HepG2 (cell line): ENCODE measurements around the gene VGF. TPM values are rescaled to one million over a fixed set of nuclear protein-coding genes. Genes with fewer than 3 reads are reported as not detected.
A peak's percentile ranks its signal among the peaks of the same experiment; 100 is the strongest.

ENCODE experiments used
- ATF1 ChIP-seq: IDR thresholded peaks from 2 replicates; pipeline ENCODE4 v1.6.1; 2016; ENCODE audit warnings: mild to moderate bottlenecking, control low read depth
- CEBPB ChIP-seq: IDR thresholded peaks from 2 replicates; pipeline ENCODE4 v1.6.1; 2011; ENCODE audit warnings: low read depth, low read length, improper control_type of control experiment, borderline replicate concordance
- CENPT ChIP-seq: sonication (generic); formaldehyde crosslinking; IDR thresholded peaks from 2 replicates; pipeline ENCODE4 v1.8.0; 2022; ENCODE audit warnings: low read depth, mild to moderate bottlenecking, moderate library complexity, missing genetic modification reagents
- FOXC1 ChIP-seq: sonication (generic); formaldehyde crosslinking; IDR thresholded peaks from 2 replicates; pipeline ENCODE4 v1.8.0; 2022; ENCODE audit warnings: mild to moderate bottlenecking, missing genetic modification reagents, borderline replicate concordance
- GTF2F1 ChIP-seq: fragments of 150-350 bp; IDR thresholded peaks from 2 replicates; pipeline ENCODE4 v1.6.1; 2014; ENCODE audit warnings: low read length
- GTF3A ChIP-seq: sonication (generic); formaldehyde crosslinking; conservative IDR thresholded peaks from 2 replicates; pipeline ENCODE4 v1.4.0; 2020; ENCODE audit warnings: mild to moderate bottlenecking, missing genetic modification reagents
- HNF4A ChIP-seq: sonication (generic); formaldehyde crosslinking; IDR thresholded peaks from 2 replicates; pipeline ENCODE4 v1.4.0; 2020; ENCODE audit warnings: missing genetic modification reagents
- HNF4G ChIP-seq, 2 experiments: sonication (generic) in 1 of 2; formaldehyde crosslinking in 1 of 2; IDR thresholded peaks; 2 replicates each; pipeline versions ENCODE4 v1.4.0 to v1.6.1; 2011 to 2020; ENCODE audit warnings: borderline replicate concordance in 2 of 2, low read depth in 2 of 2, mild to moderate bottlenecking in 2 of 2, low read length in 1 of 2, missing genetic modification reagents in 1 of 2, moderate library complexity in 1 of 2
- HNRNPH1 ChIP-seq: fragments of 200-400 bp; formaldehyde crosslinking; optimal IDR thresholded peaks from 2 replicates; pipeline ENCODE3; 2017; ENCODE audit warnings: mild to moderate bottlenecking, low read depth, low read length
- HOXD1 ChIP-seq: sonication (generic); formaldehyde crosslinking; IDR thresholded peaks from 2 replicates; pipeline ENCODE4 v1.5.0; 2020; ENCODE audit warnings: missing genetic modification reagents
- NPAS2 ChIP-seq: sonication (generic); formaldehyde crosslinking; IDR thresholded peaks from 2 replicates; pipeline ENCODE4 v1.8.0; 2022; ENCODE audit warnings: mild to moderate bottlenecking, missing genetic modification reagents, borderline replicate concordance
- NR2F6 ChIP-seq, 2 experiments: IDR thresholded peaks; 2 replicates each; pipeline ENCODE4 v1.6.1; 2016; ENCODE audit warnings: antibody characterized with exemption in 1 of 2, mild to moderate bottlenecking in 1 of 2
- SALL2 ChIP-seq: sonication (generic); formaldehyde crosslinking; IDR thresholded peaks from 2 replicates; pipeline ENCODE4 v1.8.1; 2023; ENCODE audit warnings: mild to moderate bottlenecking, missing genetic modification reagents, inconsistent platforms
- SETDB1 ChIP-seq: sonication (generic); formaldehyde crosslinking; IDR thresholded peaks from 2 replicates; pipeline ENCODE4 v1.5.1; 2020; ENCODE audit warnings: missing genetic modification reagents, mild to moderate bottlenecking, borderline replicate concordance
- TBL1XR1 ChIP-seq: fragments of 150-350 bp; IDR thresholded peaks from 2 replicates; pipeline ENCODE4 v1.6.1; 2014; ENCODE audit warnings: borderline replicate concordance, low read length; ENCODE audit not compliant: partially characterized antibody
- ZNF589 ChIP-seq: sonication (generic); formaldehyde crosslinking; conservative IDR thresholded peaks from 2 replicates; pipeline ENCODE4 v1.8.0; 2022; ENCODE audit warnings: mild to moderate bottlenecking, moderate library complexity, missing genetic modification reagents
- ZNF672 ChIP-seq: sonication (generic); formaldehyde crosslinking; IDR thresholded peaks from 2 replicates; pipeline ENCODE4 v1.8.1; 2022; ENCODE audit warnings: missing genetic modification reagents
- ZNF713 ChIP-seq: sonication (generic); formaldehyde crosslinking; IDR thresholded peaks from 2 replicates; pipeline ENCODE4 v1.4.0; 2020; ENCODE audit warnings: mild to moderate bottlenecking, missing genetic modification reagents
- ZNF724P ChIP-seq: sonication (generic); formaldehyde crosslinking; IDR thresholded peaks from 2 replicates; pipeline ENCODE4 v1.8.0; 2022; ENCODE audit warnings: missing genetic modification reagents, borderline replicate concordance
- ZNF83 ChIP-seq: sonication (generic); formaldehyde crosslinking; IDR thresholded peaks from 2 replicates; pipeline ENCODE4 v1.4.0; 2020; ENCODE audit warnings: missing genetic modification reagents, mild to moderate bottlenecking, borderline replicate concordance
- polyA plus RNA-seq, 8 experiments: library from polyadenylated mRNA; depleted of rRNA in 3 of 8; stranded (reverse) in 7 of 8; unstranded in 1 of 8; fragments of >200 nt; fragmentation: Illumina TruSeq in 4 of 8; extraction: Trizol in 4 of 8; gene quantifications; 2 replicates each; pipeline versions ENCODE4 v1.2.1 to v1.2.3, GENCODE V29; 2011 to 2016; ENCODE audit warnings: low read depth in 4 of 8, missing spikeins in 1 of 8, mixed read lengths in 1 of 8; ENCODE audit not compliant: insufficient read depth in 1 of 8
- total RNA-seq, 5 experiments: library from RNA; depleted of rRNA; stranded (reverse); fragments of >200 nt; fragmentation: Illumina TruSeq; extraction: Trizol; gene quantifications; 2 replicates each; pipeline ENCODE4 v1.2.3, GENCODE V29; 2016; ENCODE audit warnings: low read depth in 1 of 5
- TF ChIP-seq, protein P1 (sequence below): sonication (generic); formaldehyde crosslinking; IDR thresholded peaks from 2 replicates; pipeline ENCODE4 v1.4.0; 2020; ENCODE audit warnings: missing genetic modification reagents
- TF ChIP-seq, protein P2 (sequence below): fragments of 450-650 bp; IDR thresholded peaks from 2 replicates; pipeline ENCODE4 v1.6.1; 2016
- TF ChIP-seq, protein P3 (sequence below): IDR thresholded peaks from 2 replicates; pipeline ENCODE4 v1.6.1; 2016; ENCODE audit warnings: mild to moderate bottlenecking
- TF ChIP-seq, protein P4 (sequence below): sonication (generic); formaldehyde crosslinking; IDR thresholded peaks from 2 replicates; pipeline ENCODE4 v1.8.0; 2022; ENCODE audit warnings: mild to moderate bottlenecking, missing genetic modification reagents, moderate library complexity

The VGF gene
- total and polyA plus RNA-seq, 2 of the 13 experiments (the other 11 are each of a cell fraction or from before 2014, with no cell fraction given): 0.12 to 0.46 TPM

DNA sequence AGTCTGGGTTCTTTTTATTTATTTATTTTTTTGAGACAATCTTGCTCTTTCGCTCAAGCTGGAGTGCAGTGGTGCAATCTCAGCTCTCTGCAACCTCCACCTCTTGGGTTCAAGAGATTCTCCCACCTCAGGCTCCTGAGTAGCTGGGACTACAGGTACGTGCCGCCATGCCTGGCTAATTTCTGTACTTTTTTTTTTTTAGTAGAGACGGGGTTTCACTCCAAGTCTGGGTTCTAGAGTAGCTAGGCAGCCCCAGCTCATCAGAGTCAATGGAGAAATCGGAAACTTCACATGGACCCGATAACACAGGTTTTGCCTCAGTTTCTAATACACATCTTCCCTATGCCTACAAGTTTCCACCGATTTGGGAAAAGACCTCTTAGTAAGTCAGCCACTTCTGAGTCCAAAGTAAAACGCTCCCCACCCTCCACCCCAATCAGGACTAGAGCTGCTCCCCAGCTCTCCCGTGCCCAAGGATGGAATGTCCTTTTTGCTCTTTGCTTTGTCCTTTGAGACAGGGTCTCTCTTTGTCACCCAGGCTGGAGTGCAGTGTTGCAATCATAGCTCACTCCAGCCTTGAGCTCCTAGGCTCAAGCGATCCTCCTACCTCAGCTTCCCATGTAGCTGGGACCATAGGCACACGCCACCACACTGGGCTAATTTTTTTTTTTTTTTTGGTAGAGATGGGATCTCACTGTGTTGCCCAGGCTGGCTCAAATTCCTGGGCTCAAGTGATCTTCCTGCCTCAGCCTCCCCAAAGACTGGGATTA is 42.3 kb downstream of the VGF start (continued):
- TF ChIP-seq TBL1XR1: no peak
- no peak for TF ChIP-seq SETDB1 (CRISPR knock-in tag)
- TF ChIP-seq NR2F6 (IDR thresholded peaks at IDR 0.05): peak; percentile 40; the same call in 1 of the 2 replicates
- TF ChIP-seq NR2F6 (CRISPR knock-in tag; IDR thresholded peaks at IDR 0.05): peak; percentile 87
- peak; percentile 97 for TF ChIP-seq CEBPB
- TF ChIP-seq HNF4A: peak; percentile 92
- TF ChIP-seq, protein P1, sequence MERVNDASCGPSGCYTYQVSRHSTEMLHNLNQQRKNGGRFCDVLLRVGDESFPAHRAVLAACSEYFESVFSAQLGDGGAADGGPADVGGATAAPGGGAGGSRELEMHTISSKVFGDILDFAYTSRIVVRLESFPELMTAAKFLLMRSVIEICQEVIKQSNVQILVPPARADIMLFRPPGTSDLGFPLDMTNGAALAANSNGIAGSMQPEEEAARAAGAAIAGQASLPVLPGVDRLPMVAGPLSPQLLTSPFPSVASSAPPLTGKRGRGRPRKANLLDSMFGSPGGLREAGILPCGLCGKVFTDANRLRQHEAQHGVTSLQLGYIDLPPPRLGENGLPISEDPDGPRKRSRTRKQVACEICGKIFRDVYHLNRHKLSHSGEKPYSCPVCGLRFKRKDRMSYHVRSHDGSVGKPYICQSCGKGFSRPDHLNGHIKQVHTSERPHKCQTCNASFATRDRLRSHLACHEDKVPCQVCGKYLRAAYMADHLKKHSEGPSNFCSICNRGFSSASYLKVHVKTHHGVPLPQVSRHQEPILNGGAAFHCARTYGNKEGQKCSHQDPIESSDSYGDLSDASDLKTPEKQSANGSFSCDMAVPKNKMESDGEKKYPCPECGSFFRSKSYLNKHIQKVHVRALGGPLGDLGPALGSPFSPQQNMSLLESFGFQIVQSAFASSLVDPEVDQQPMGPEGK (CRISPR knock-in tag): peak; percentile 77
- TF ChIP-seq HNRNPH1: no peak
- no peak for TF ChIP-seq ZNF724P (CRISPR knock-in tag)
- no peak for TF ChIP-seq GTF2F1
- TF ChIP-seq ZNF83 (CRISPR knock-in tag): no peak
- no peak for TF ChIP-seq CENPT (CRISPR knock-in tag)
- TF ChIP-seq SALL2 (CRISPR knock-in tag): 0 out of 2 replicates have a peak, but pooled peaks have one; percentile 28
- TF ChIP-seq ZNF713 (CRISPR knock-in tag): no peak
- TF ChIP-seq, protein P2, sequence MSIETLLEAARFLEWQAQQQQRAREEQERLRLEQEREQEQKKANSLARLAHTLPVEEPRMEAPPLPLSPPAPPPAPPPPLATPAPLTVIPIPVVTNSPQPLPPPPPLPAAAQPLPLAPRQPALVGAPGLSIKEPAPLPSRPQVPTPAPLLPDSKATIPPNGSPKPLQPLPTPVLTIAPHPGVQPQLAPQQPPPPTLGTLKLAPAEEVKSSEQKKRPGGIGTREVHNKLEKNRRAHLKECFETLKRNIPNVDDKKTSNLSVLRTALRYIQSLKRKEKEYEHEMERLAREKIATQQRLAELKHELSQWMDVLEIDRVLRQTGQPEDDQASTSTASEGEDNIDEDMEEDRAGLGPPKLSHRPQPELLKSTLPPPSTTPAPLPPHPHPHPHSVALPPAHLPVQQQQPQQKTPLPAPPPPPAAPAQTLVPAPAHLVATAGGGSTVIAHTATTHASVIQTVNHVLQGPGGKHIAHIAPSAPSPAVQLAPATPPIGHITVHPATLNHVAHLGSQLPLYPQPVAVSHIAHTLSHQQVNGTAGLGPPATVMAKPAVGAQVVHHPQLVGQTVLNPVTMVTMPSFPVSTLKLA: no peak
- no peak for TF ChIP-seq NPAS2 (CRISPR knock-in tag)
- 0 out of 2 replicates have a peak, but pooled peaks have one; percentile 39 for TF ChIP-seq ZNF672 (CRISPR knock-in tag)
- TF ChIP-seq, protein P3, sequence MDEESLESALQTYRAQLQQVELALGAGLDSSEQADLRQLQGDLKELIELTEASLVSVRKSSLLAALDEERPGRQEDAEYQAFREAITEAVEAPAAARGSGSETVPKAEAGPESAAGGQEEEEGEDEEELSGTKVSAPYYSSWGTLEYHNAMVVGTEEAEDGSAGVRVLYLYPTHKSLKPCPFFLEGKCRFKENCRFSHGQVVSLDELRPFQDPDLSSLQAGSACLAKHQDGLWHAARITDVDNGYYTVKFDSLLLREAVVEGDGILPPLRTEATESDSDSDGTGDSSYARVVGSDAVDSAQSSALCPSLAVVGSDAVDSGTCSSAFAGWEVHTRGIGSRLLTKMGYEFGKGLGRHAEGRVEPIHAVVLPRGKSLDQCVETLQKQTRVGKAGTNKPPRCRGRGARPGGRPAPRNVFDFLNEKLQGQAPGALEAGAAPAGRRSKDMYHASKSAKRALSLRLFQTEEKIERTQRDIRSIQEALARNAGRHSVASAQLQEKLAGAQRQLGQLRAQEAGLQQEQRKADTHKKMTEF (CRISPR knock-in tag): no peak; the same call in 1 of the 2 replicates
- no peak for TF ChIP-seq ZNF589 (CRISPR knock-in tag)
- TF ChIP-seq FOXC1 (CRISPR knock-in tag): no peak
- no peak for TF ChIP-seq GTF3A (CRISPR knock-in tag)
- no peak for TF ChIP-seq HOXD1 (CRISPR knock-in tag)
- no peak for TF ChIP-seq ATF1 (CRISPR knock-in tag)
- TF ChIP-seq, protein P4, sequence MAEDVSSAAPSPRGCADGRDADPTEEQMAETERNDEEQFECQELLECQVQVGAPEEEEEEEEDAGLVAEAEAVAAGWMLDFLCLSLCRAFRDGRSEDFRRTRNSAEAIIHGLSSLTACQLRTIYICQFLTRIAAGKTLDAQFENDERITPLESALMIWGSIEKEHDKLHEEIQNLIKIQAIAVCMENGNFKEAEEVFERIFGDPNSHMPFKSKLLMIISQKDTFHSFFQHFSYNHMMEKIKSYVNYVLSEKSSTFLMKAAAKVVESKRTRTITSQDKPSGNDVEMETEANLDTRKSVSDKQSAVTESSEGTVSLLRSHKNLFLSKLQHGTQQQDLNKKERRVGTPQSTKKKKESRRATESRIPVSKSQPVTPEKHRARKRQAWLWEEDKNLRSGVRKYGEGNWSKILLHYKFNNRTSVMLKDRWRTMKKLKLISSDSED (CRISPR knock-in tag): no peak
- peak; percentile 64 for TF ChIP-seq HNF4G (IDR thresholded peaks at IDR 0.05; ENCODE audit: borderline replicate concordance, low read depth, low read length)
- no peak for TF ChIP-seq HNF4G (CRISPR knock-in tag; IDR thresholded peaks at IDR 0.05; ENCODE audit: borderline replicate concordance, low read depth)
